Tibial artery (tissue), 4 donors: Measurements from ENCODE around the gene ITPR3.

Experiments
- DNase-seq, 2 donors: peaks; one replicate each; pipeline ENCODE4 v3.0.0-alpha.2; 2019
- H3K27ac ChIP-seq, 2 donors: fragments of 200-600 bp; sonication (generic) in 1 of 2; 1 replicate in 1 of 2; 2 replicates in 1 of 2; pipeline ENCODE4 v1.5.1; 2018 to 2019; ENCODE audit warnings: mild to moderate bottlenecking in 1 of 2
- H3K27me3 ChIP-seq, 2 donors: fragments of 200-600 bp; sonication (generic) in 1 of 2; one replicate each; pipeline versions ENCODE4 v1.5.1 to v1.6.0; 2016 to 2019
- H3K36me3 ChIP-seq, 3 donors: fragments of 200-600 bp; sonication (generic) in 2 of 3; one replicate each; pipeline ENCODE4 v1.5.1; 2016 to 2019; ENCODE audit warnings: mild to moderate bottlenecking in 2 of 3
- H3K4me1 ChIP-seq, 4 donors: fragments of 200-600 bp; sonication (generic) in 2 of 4; 1 replicate in 3 of 4; 2 replicates in 1 of 4; pipeline ENCODE4 v1.5.1; 2016 to 2019
- H3K4me3 ChIP-seq, 2 donors: fragments of 200-600 bp; sonication (generic) in 1 of 2; 1 replicate in 1 of 2; 2 replicates in 1 of 2; pipeline ENCODE4 v1.5.1; 2018 to 2019; ENCODE audit warnings: mild to moderate bottlenecking in 2 of 2
- H3K9me3 ChIP-seq, 3 donors: fragments of 200-600 bp; sonication (generic) in 1 of 3; one replicate each; pipeline ENCODE4 v1.5.1; 2016 to 2019
- intact Hi-C: fragments of 100-400 bp; cut with DNase I; formaldehyde crosslinking; loops from one replicate; pipeline ENCODE4 v1.15.0; 2023; ENCODE audit warnings: low total_unique reads
- TF ChIP-seq, protein P1 (sequence below), 2 experiments: fragments of 200-600 bp in 1 of 2; fragments of 450-650 bp in 1 of 2; IDR thresholded peaks; one replicate each; pipeline ENCODE4 v1.5.1; 2017 to 2019; ENCODE audit warnings: antibody characterized with exemption in 2 of 2, mild to moderate bottlenecking in 1 of 2, moderate library complexity in 1 of 2

ITPR3 gene

GRCh38 chr6:33725222-33725621 is 104.1 kb downstream of the ITPR3 start:
- no peak overlapping the region for H3K27ac ChIP-seq
- H3K27me3 ChIP-seq = no peaks in the 10 kb centered on the region
- H3K4me3 ChIP-seq = no peak overlapping the region
- DNase-seq = no peak
- no peaks in the 10 kb centered on the region for H3K36me3 ChIP-seq
- H3K9me3 ChIP-seq = no peaks in the 10 kb centered on the region
- TF ChIP-seq, protein P1, sequence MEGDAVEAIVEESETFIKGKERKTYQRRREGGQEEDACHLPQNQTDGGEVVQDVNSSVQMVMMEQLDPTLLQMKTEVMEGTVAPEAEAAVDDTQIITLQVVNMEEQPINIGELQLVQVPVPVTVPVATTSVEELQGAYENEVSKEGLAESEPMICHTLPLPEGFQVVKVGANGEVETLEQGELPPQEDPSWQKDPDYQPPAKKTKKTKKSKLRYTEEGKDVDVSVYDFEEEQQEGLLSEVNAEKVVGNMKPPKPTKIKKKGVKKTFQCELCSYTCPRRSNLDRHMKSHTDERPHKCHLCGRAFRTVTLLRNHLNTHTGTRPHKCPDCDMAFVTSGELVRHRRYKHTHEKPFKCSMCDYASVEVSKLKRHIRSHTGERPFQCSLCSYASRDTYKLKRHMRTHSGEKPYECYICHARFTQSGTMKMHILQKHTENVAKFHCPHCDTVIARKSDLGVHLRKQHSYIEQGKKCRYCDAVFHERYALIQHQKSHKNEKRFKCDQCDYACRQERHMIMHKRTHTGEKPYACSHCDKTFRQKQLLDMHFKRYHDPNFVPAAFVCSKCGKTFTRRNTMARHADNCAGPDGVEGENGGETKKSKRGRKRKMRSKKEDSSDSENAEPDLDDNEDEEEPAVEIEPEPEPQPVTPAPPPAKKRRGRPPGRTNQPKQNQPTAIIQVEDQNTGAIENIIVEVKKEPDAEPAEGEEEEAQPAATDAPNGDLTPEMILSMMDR (IDR thresholded peaks at IDR 0.05) = no peak
- H3K4me1 ChIP-seq = no peaks in the 10 kb centered on the region
- intact Hi-C loops = no loop called here

GRCh38 chr6:33725891-33726673 is 105.0 kb downstream of the ITPR3 start:
- Histone ChIP-seq H3K9me3 (no peaks in the 10 kb centered on the region), H3K4me1 (no peaks in the 10 kb centered on the region), H3K36me3 (no peaks in the 10 kb centered on the region), H3K4me3 (no peak overlapping the region), H3K27ac (no peak overlapping the region), H3K27me3 (no peaks in the 10 kb centered on the region)
- DNase-seq = no peak
- TF ChIP-seq, protein P1 (IDR thresholded peaks at IDR 0.05) = no peak
- intact Hi-C loops = no loop called here

- Histone ChIP-seq H3K4me1 (no peaks in the 10 kb centered on the region), H3K9me3 (no peaks in the 10 kb centered on the region), H3K27ac (no peak overlapping the region), H3K27me3 (no peaks in the 10 kb centered on the region), H3K4me3 (no peak overlapping the region), H3K36me3 (no peaks in the 10 kb centered on the region)
- intact Hi-C loops = no loop called here
- no peak for DNase-seq
- TF ChIP-seq, protein P1 (IDR thresholded peaks at IDR 0.05) = no peak
These were observed 105.6 kb downstream of the ITPR3 start for GRCh38 chr6:33726696-33727095.

- TF ChIP-seq, protein P1 (IDR thresholded peaks at IDR 0.05) = no peak
- H3K27me3 ChIP-seq = no peaks in the 10 kb centered on the region
- DNase-seq = no peak
- H3K4me1 ChIP-seq = no peaks in the 10 kb centered on the region
- H3K4me3 ChIP-seq = no peak overlapping the region
- intact Hi-C loops = no loop called here
- no peak overlapping the region for H3K27ac ChIP-seq
- no peaks in the 10 kb centered on the region for H3K36me3 ChIP-seq
- H3K9me3 ChIP-seq = no peaks in the 10 kb centered on the region
These were observed 106.0 kb downstream of the ITPR3 start for GRCh38 chr6:33727126-33727525.

DNA sequence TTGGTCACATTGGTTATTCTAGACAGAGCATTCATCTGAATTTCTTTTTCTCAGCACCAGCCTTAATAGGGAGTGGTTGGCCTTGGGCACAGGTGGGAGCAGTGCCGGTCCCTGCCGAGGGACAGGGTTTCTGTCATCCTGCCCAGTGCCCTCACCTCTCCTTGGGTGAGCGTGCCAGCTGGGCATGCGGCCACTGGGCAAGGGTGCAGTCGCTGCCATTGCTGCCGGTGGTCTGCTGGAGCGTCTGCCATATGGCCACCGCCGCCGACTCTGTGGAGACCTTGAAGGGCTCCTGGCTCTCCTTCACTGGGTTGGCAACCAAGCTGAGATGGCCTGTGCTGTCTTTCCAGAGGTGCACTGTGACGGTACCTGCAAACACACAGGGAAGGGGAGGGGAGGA is 106.8 kb downstream of the ITPR3 start:
- H3K36me3 ChIP-seq = no peaks in the 10 kb centered on the region
- intact Hi-C loops = no loop called here
- H3K4me1 ChIP-seq = no peaks in the 10 kb centered on the region

More for the DNA sequence above, 106.8 kb downstream of the ITPR3 start:
- DNase-seq = no peak
- Histone ChIP-seq H3K27me3 (no peaks in the 10 kb centered on the region), H3K4me3 (no peak overlapping the region), H3K27ac (no peak overlapping the region), H3K9me3 (no peaks in the 10 kb centered on the region)
- TF ChIP-seq, protein P1 (IDR thresholded peaks at IDR 0.05) = no peak
